GM21447 (cell line): Measurements from ENCODE around the gene CELA2A.
"Not testable (repeated sequence)": the region's sequence is repeated elsewhere in the genome, so short reads cannot be mapped to it uniquely, and the experiment has no call there.

Experiments
- ATAC-seq: cut with Tn5 transposase; IDR thresholded peaks from one replicate; pipeline ENCODE4 v1.9.1; 2021; ENCODE audit not compliant: unreplicated experiment

Gene CELA2A

GRCh38 chr1:15424981-15425380, 31.6 kb upstream of the CELA2A start:
- ATAC-seq = no peak

GRCh38 chr1:15425521-15425920, 31.0 kb upstream of the CELA2A start:
- no peak for ATAC-seq

GRCh38 chr1:15425958-15426357, 30.6 kb upstream of the CELA2A start:
- no peak for ATAC-seq

DNA sequence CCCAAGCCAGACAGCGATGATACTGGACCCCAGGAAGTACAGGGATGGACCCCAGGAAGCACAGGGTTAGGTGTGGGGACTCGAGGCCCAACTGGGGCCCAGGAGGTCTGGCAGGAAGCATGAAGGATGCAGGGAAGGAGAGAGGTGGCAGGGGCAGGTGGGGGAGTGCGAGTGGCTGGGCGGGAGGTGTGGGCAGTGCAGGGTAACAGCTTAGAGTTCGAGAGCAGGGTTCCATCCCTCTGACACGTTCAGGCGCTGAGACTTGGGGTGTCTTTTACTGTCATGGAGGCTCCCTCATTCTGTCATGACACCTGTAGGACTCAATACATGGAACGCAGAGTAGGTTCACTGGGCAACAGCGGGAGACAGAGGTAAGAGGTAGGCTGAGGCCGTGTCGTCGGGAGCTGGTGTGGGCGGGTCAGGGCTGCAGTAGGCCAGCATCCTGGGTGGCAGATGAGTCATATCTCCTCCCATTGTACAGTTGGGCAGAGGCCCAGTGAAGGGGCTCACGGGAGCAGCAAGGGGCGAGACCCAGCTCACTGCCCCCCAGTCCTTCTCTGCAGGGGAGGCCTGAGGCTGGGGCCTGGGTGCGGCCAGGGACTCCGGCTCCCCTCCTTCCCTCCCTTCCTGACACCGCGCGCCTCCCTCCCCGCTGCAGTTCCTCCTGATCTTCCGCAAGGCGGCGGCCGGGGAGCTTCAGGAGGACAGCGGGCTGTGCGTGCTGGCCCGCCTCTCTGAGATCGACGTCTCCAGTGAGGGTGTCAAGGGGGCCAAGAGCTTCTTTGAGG, 29.8 kb upstream of the CELA2A start:
- no peak for ATAC-seq

DNA sequence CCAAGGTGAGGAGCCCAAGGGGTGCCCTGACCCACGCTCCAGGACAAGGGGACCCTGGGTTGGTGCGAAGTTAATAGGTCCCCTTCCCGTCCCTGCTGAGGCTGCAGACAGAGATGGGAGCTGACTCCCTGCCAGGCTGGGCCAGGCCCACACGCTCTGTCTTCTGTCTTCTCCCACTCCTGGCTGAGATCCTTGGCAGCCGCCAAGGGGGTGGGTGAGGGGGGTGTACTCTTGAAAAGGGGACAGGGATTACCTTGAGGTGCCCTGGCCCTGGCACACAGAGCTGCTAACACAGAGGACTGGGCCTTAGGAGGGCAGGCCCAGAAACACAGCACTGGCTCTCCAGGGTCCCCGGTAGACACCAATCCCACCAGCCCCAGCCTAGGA, 29.3 kb upstream of the CELA2A start:
- no peak for ATAC-seq

DNA sequence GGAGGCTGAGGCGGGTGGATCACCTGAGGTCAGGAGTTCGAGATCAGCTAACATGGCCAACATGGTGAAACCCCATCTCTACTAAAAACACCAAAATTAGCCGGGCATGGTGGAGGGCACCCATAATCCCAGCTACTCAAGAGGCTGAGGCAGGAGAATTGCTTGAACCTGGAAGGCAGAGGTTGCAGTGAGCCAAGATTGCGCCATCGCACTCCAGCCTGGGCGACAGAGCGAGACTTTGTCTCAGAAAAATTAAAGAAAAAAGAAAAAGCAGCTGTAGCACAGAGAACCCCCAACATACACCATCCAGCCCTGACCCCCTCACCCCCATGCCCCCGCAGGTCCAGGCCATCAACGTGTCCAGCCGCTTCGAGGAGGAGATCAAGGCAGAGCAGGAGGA, 28.3 kb upstream of the CELA2A start:
- ATAC-seq = not testable (repeated sequence)

DNA sequence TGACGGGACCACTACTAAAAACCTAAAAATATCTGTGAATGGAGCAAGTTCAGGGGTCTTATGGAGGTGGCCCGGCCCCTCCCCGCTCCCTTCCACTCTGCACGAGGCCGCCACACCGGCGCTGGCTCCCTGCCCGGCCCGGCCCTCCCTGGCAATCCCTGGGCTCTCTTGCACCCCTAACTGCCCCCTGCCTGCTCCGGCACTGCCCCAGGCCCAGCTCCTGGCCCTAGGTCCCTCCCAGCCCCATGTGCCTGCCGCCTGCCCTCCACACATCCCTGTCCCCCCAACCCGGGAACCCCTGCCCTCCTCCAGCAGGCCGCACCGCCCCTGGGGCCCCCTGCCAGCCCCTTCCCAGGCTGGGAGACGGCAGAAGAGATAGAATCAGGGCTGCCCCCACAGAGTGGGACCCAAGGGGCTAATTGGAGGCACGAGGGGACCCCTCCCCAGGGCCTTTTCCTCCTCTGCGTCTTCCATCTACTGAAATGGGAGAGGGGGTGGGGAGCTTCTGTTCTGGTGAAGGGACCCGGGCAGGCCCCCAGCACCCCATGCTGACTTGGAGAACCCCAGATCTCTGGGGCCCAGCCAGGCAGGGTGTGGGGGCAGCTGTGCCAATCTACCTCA, 27.6 kb upstream of the CELA2A start:
- ATAC-seq = no peak

DNA sequence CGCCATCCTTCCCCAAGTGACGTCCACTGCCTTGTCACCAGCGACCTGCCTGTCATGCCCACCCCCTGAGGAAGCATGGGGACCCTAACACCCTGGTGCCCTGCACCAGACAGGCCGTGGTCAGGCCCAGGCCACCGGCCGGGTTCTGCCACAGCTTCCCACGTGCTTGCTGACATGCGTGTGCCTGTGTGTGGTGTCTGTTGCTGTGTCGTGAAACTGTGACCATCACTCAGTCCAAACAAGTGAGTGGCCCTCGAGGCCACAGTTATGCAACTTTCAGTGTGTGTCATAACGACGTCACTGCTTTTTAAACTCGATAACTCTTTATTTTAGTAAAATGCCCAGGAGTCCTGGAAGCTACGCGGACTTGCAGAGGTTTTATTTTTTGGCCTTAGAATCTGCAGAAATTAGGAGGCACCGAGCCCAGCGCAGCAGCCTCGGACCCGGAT, 26.8 kb upstream of the CELA2A start:
- ATAC-seq = no peak

DNA sequence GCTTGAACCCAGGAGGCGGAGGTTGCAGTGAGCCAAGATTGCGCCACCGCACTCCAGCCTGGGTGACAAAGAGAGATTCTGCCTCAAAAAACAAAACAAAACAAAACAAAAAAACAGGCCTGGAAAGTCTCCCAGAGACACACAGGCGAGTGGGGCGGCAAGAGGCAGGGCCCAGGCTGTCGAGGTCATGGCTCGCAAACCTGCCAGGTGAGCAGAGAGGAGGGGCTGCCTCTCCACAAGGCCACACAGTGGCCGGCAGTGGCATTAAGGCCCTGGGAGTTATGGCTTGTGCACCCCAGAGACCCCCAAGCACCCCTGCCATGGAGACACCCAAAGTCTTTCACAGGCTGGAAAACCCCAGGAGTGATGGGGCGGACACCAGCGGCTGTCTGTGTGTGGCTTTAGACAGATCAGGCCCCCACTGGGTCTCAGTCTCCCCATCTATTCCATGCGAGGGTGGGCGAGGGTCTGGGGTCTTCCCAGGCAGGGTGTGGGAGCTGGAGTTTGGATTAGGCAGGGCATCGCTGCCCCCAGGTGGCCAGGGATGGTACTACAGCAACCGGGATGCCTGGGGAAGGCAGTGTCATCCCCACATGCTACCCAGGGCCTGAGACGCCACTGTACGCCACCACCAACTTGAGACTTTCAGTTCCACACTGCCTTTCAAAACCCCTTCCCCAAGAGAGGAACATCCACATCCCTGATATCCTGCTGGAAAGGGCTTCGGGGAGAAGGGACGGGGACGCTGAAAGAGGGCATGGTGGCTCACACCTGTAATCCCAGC, 25.6 kb upstream of the CELA2A start:
- no peak for ATAC-seq

DNA sequence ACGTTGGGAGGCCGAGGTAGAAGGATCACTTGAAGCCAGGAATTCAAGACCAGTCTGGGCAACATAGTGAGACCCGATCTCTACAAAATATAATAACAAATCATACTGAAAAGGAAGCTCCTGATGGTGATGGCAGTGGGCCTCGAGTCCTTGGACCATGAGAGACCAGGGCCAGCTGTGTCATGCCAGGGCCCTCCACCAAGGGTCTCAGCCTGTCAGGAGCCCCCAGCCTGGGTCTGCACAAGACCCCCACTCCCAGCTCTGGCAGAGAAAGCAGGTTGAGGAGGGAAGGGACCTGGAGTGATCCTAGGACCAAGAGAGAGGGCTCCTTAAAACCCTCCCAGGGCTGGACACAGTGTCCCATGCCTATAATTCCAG, 25.0 kb upstream of the CELA2A start:
- no peak for ATAC-seq

GRCh38 chr1:15432324-15432723, 24.2 kb upstream of the CELA2A start:
- ATAC-seq = no peak

DNA sequence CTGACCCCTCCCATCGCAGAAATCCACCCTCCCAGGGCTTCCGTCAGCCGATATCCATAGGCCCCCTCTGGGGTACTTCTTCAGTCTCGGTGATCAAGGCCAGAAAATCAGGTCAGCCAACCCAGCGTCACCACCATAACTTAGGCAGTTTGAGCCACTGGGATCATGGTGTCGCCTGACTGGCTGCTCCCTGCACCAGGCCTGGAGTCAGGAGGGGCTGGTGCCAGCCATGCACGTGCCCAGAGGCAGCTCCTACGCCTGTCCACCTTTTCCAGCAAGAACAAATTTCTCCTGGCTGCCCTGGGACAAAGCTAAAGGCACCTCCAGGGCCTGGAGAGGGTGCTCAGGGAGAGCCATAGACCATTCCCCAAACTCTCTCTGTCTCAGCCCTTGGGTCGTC, 23.1 kb upstream of the CELA2A start:
- no peak for ATAC-seq

- not testable (repeated sequence) for ATAC-seq
These were observed 21.8 kb upstream of the CELA2A start for GRCh38 chr1:15434739-15435138.

GRCh38 chr1:15435239-15436077, 21.1 kb upstream of the CELA2A start:
- ATAC-seq = no peak

GRCh38 chr1:15436881-15437442, 19.6 kb upstream of the CELA2A start:
- no peak for ATAC-seq

DNA sequence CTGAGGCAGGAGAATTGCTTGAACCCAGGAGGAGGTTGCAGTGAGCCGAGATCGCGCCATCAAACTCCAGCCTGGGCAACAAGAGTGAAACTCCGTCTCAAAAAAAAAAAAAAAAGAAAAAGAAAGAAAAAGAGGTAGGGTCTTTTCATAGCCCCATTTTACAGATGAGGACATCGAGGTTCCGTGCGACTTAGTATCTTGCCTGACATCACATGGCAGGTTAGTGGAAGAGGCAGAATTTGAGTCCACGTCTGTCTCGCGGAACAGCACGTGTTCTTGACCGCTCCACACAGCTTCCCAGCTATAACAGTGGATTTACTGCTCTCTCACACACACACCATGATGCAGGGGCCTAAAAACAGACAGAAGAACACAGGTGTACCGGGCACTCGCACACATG, 17.2 kb upstream of the CELA2A start:
- ATAC-seq = no peak

- no peak for ATAC-seq
These were observed 16.2 kb upstream of the CELA2A start for GRCh38 chr1:15440357-15440756.

GRCh38 chr1:15441247-15441646, 15.3 kb upstream of the CELA2A start:
- ATAC-seq = no peak

DNA sequence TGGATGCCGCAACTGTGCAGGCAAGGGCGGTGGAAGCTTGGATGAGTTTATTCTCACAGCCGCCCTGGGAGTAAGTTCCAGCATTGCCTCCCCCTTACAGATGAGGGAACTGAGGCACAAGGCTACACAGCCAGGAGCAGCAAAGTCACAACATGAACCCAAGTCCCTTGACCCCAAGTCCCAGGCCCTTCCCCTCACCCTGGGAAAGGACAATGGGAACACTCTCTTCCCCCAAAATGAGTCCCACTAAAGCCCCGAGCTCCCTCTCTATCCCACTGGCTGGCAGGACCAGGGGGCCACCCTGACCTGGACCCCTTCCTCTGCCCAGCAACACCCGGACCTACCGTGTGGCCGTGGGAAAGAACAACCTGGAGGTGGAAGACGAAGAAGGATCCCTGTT, 14.4 kb upstream of the CELA2A start:
- no peak for ATAC-seq

DNA sequence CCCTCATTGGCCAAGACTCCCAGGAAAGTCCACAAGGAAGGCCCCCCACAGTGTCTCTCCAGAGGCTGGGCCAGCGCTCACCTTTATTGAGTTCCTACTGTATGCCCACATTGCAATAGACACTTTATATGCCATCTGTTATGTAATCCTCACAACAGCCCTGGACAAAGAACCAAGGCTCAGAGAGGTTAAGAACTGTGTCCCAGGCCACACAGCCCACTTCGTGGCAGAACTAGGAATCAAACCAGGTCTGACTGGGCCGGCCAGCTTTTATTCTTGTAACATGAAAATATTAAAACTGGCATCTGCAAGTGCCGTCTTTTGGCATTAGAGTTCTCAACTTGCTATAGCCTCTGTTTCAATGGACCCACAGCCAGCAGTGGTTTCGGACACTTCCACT, 13.8 kb upstream of the CELA2A start:
- ATAC-seq = no peak

DNA sequence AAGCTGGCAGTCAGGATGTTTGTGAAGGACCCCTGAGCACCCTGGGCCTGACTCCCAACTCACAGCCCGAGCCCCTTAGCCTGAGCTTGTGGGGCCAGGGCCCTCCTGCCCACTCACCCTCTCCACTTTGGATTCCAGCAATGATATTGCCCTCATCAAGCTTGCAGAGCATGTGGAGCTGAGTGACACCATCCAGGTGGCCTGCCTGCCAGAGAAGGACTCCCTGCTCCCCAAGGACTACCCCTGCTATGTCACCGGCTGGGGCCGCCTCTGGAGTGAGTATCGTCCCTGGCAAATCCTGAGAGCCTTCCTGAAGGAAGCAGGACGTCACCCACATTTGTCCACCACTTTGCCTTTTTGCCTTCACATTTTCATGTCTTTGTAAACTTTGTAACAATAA, 13.3 kb upstream of the CELA2A start:
- ATAC-seq = no peak
